Hematopoietic multipotent progenitor cell treated with erythropoietin and hydrocortisone succinate and interleukin-3 and kit ligand, for 6 days (in vitro differentiated cells): ENCODE results near the gene NOXO1.

Source experiments
- DNase-seq: peaks from one replicate; pipeline ENCODE4 v3.0.0-alpha.2; 2015

NOXO1 gene

DNA sequence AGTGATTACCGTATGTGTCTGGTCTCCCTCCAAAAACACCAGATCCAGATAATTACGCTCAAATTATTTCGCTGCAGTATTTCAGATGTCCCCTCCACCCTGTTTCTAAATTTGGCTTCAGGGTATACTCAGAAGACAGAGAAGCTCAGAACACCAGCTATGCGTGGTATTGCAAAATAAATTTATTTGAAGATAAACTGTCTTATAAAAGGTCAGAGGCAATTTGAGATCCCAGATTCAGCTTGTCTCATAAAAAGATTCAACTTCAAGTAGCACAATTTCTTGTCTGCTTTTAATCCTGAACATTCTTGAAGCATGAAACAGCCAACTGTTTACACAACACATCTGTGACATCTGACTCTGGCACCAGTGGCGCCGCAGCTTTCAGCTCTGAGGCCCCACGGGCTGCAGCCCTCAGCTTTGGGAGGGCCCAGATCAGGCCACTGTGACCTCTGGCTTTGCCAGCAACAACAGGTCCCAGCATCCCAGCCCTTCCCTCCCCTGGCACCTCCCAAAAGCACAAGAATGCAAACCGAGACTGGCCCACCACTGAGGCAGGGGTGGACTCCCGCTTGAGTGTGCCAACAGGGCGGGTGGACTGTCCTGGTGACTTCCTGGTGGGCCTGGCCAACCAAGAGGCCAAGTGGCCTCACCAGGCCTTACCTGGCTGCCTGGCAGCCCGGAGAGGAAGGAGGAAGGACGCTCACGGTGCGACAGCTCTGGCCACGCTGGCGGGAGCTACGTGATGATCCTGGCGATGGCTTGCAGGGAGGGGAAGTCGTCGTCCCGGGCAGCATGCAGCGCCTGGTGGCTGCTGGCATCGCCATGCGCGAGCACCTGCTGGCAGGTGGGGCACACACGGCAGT lies 16.5 kb upstream of the NOXO1 start:
- no peak for DNase-seq

DNA sequence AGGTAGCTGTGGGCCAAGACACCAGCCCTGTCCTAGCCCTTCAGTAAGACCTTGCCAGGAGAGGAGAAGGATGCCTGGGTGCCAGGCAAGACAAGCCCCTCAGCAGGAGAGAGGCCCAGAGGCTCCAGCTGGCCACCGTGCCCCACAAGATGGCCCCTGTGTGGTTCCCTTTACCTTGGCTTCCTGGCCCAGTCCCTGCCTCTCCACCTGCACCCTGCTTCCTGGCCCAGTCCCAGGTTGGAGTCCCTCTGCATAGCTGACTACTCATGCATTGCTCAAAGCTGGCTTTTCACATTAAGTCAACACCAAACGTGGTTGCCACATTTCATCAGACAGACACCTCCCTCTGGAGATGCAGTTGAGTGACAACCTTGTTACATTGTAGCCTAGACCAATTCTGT lies 12.5 kb upstream of the NOXO1 start:
- DNase-seq: no peak

DNA sequence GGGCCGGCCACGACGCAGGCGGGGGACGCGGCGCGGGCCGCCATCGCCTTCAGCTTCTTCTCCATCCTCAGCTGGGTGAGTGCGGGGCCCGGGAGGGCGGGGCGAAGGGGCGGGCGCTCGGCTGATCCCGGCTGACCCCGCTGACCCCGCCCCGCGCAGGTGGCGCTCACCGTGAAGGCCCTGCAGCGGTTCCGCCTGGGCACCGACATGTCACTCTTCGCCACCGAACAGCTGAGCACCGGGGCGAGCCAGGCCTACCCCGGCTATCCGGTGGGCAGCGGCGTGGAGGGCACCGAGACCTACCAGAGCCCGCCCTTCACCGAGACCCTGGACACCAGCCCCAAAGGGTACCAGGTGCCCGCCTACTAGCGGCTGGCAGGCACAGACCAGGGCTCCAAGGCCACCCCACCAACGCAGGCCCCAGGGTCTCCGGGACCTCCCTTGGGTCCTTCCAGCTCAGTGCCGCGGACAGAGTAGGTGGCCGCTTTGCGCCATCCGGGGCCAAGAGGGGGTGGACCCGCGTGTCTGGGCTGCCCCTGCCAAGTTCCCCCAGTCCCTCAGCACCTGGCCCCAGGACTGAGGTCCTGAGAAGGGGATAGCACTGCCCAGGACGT lies 11.5 kb upstream of the NOXO1 start:
- DNase-seq: no peak

DNA sequence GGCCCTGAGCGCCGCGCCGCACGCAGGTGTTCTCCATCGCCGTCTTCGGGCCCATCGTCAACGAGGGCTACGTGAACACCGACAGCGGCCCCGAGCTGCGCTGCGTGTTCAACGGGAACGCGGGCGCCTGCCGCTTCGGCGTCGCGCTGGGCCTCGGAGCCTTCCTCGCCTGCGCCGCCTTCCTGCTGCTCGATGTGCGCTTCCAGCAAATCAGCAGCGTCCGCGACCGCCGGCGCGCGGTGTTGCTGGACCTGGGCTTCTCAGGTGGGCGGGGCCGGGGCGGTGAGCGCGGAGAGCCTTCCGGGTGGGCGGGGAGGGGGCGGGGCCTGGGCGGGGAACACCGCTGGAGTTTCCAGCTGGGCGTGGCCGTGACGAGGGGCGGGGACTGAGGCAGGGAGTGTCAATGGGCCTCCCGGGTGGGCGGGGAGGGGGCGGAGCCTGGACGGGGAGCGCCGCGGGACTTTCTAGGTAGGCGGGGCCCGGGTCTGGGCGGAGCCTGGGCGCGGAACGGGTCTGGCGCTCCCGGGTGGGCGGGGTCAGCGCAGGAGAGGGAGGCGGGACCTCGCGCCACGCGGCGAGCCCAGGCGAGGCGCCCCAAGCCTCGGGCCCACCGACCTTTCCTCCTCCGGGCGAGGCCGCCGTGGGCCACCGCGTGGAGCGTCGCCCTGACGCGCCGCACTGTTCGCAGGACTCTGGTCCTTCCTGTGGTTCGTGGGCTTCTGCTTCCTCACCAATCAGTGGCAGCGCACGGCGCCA lies 10.9 kb upstream of the NOXO1 start:
- DNase-seq: peak; percentile 96

DNA sequence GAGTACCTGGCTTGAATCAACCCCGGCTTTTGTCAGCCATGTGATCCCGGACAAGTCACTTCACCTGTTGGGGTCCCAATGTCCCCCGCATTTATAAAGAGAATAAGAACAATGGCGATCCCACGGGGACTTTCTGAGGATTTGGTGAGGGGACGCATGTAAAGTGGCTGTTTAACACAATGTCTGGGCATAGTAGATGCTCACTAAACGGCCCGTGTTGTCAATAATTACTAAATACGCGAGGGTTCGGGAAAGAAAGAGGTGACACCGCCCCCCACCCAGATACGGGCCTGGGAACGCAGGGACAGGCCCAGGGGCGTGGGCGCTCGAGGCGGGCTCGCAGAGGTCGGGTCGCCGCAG lies 10.3 kb upstream of the NOXO1 start:
- no peak for DNase-seq

DNA sequence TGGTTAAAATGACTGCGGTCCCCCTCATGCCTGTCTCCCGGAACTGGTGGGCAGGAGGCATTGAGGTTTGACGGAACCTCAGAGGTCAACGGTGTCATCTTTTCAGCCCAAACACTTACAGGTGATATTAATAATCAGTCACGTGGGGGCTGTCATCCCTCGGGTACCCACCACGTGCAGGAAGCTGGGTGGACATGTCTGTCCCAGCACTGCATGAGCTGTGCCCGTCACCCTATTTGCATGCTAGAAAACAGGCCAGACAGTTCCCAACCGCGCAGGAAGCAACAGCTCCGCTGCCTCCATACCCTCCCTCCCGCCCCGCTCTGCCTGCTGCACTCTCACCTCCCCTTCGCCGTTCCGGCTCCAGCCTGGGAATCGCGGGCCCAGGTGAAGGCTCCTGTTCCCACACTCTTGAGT lies 9.9 kb upstream of the NOXO1 start:
- DNase-seq: peak; percentile 29

DNA sequence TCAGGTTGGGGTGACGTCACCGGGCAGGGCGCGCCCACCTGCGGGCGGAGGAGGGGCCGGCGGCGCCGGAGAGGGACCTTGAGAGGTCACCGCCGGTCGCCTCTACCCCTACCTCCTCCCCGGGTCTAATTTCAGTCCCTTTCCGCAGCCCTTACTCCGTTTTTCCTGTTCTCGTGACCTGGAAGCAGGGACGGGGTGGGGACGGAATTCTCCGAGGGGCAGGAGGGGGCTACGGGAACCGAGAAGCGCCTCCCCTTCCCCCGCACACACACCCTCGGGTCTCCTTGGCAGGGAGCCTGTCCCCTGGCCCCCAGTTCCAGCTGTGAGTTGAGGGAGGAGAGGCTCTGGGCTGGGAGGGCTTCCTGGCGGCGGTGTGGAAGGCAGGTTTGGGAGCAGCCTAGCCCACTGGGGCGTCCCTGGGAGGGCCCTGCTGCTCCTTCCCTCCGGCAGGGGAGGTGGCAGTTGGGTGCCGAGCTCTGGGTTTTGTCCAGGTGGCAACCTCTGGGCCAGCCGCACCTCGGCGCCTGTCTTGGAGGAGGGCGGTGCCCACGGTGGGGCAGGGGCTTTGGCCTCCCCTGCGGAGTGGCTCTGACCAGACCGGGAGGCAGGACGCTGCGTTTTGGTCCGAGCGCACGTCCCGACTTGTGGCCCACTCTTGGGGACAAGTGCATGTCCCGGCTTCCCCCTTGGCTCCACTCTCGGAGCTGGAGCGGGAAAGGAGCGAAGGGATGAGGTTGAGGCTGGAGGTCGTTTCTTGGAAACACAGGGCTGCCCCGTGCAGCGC lies 9.3 kb upstream of the NOXO1 start:
- DNase-seq: no peak

DNA sequence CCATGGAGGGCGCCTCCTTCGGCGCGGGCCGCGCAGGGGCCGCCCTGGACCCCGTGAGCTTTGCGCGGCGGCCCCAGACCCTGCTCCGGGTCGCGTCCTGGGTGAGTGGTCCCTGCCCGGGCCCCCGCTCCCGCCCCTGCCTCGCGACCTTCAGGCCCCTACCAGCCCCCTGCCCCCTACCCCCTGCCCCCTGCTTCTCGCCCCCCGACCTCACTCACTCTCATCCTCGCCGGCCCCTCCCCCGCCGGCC lies 8.8 kb upstream of the NOXO1 start:
- DNase-seq: no peak

DNA sequence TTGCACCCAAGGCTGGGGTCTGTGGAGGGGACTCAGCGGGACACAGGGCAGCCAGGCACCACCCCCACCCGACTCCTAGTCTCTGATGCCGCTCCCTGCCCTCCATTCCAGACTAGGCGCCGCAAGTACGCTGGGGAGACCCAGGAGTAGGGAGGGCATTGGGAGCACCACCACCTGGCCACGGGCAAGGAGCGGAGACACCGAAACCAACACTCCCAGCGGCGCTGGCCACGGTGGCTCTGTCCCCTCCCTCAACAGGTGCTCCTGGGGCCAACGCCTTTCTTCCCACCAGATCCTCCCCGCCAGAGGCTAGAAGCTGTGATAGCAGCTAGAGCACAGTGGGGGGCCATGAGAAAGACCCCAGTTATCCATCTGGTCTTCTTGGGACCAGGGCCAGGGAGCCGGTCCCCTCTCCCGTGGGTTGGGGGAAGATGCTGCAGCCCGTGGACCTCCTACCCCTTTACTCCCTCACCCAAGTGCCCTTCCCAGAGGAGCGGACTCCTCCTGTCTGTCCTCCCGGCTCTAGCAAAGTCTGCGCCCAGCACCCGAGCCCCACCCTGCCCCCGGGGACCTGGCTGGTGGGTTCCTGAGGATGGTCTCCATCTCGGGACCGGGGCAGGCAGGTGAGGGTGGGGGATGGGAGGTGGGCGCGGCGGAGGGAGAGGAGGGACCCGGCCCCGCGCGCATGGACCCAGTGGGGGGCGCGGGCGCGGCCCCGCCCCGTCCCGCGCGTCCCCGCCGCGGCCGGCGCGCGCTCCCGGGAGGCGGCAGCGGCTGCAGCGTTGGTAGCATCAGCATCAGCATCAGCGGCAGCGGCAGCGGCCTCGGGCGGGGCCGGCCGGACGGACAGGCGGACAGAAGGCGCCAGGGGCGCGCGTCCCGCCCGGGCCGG lies 8.2 kb upstream of the NOXO1 start, which contains the start of gene SYNGR3:
TSS of gene SYNGR3 (plus strand) at position 762 of the 892 bp plus-strand sequence. CDS start 133 bp downstream, outside the sequence.
- no peak for DNase-seq

DNA sequence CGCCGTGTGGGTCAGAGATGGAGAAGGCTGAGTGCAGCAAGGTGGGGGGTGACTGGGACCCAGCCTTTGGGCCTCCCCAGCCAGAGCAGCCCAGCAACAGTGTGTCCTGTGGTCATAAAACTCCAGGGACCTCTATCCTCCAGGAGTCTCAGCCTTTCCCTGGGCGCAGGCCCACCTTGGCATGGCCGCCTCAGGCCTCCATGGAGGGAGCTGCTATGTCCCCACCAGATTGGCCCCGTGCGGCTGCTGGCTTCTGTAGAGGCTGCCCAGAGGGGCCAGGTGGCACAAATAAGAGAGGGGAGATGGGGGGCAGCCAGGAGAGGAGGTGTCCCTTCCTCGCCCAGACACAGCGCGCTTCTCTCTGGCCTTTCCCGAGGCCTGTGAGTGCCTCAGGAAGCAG lies 5.9 kb upstream of the NOXO1 start:
- no peak for DNase-seq

DNA sequence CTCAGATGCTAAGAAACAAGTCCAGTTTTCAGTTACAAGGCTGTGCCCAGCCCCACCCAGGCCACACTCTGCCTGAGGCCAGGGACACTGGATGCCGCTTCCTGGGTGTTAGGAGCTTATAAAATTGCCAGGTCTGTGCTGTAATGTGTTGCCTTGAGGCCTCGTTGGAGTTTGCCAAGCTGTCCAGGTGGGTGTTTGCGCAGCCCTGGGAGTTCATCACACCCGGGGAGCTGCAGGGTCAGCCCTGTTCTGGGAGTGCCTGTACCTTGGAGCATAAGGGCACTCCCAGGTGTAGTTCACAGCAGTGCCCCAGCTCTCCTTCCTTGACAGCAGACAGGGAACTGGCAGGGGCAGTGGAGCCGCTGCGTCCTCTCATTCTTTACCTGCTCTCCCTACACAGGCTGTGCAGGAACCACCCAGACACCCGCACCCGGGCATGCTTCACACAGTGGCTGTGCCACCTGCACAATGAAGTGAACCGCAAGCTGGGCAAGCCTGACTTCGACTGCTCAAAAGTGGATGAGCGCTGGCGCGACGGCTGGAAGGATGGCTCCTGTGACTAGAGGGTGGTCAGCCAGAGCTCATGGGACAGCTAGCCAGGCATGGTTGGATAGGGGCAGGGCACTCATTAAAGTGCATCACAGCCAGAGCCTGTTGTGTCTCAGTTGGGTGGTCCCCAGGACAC lies 4.3 kb upstream of the NOXO1 start:
- no peak for DNase-seq

DNA sequence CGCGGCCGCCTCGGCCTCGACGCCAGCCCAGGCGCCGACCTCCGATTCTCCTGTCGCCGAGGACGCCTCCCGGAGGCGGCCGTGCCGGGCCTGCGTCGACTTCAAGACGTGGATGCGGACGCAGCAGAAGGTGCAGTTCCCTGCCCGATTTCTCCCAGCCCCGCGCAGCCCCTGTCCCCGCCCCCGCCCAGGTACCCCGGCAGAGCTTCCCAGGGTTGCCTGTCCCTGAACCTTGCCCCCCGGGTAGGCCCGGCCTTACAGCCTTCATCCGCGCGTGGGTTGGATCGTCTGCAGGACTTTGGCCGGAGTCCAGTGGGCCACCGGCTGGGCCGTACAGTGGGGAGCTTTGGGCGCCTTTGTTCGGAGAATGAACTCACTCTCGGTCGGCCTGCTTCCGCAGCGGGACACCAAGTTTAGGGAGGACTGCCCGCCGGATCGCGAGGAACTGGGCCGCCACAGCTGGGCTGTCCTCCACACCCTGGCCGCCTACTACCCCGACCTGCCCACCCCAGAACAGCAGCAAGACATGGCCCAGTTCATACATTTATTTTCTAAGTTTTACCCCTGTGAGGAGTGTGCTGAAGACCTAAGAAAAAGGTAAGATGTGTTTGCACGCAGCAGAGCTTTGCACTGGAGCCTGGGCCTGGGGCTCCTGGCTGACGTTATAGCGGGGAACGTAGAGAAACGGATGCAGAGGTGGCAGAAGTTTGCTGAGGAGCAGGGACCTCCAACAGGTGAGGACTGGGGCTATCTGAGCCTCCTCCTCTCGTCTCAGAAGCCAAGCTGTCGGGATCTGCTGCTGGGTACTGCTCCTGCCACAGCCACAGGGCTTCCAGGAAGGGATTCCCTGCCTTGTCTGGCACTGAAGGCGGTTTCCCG lies 3.3 kb upstream of the NOXO1 start:
- peak; percentile 49 for DNase-seq

DNA sequence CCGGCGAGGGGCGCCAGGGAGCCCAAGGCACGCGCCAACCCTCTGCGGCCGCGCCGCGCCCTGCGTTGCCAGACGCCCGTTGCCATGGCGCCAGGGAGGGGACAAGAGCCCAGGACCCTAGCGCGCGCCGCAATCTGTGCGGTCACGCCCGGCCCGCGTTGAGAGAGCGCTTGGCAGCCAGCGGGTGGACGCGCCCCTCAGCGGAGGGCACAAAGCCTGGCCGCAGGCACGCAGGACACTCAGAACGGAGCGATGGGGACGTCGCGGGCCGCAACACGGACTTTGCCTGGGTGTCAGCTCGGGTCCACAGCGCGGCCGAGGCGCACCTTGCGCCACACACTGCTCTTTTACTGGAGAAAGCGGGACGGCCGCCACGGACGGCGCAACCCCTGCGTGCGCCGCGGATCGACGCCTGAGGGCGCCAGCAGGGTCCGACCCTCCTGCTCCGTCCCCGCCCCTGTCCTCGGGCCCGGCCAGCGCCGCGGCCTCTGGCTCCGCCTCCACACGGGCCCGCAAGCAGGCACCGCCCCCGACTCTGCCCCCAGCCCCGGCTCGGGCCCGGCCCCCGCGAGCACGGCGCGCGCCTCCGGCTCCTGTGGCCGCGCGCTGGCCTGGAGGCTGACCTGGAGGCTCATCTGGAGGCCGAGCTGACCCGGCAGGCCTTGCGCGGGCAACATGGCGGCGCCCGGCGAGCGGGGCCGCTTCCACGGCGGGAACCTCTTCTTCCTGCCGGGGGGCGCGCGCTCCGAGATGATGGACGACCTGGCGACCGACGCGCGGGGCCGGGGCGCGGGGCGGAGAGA lies 2.5 kb upstream of the NOXO1 start, which contains the start of gene GFER:
TSS of gene GFER (plus strand) at position 650 of the 803 bp plus-strand sequence. CDS start at position 676, 26 bp downstream.
- peak; percentile 89 for DNase-seq

DNA sequence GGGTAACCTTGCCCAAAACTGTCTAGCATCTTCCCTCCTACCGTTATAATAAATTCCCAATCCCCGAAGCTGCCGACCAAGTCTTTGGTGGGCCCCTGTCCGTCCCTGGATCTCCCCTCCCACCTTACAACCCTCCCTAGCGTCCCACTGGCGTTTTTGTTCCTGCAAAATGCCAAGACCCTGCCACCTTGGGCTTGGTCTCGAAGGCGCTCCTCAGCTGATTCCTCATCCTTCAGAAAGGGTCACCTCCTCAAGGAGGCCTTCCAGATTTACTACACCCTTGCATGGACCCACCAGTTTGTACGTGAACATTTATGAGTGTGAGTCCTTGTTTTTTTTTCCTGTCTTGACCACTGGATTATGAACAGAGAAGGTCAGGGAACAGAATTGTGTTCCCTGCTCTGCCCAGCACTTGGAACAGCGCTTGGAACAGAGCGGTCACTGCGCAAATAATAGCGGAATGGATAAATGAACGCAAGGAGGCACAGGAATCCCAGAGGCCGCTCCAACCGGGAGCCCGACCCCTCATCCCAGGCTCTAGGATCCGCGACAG lies 1.8 kb upstream of the NOXO1 start:
- DNase-seq: no peak

DNA sequence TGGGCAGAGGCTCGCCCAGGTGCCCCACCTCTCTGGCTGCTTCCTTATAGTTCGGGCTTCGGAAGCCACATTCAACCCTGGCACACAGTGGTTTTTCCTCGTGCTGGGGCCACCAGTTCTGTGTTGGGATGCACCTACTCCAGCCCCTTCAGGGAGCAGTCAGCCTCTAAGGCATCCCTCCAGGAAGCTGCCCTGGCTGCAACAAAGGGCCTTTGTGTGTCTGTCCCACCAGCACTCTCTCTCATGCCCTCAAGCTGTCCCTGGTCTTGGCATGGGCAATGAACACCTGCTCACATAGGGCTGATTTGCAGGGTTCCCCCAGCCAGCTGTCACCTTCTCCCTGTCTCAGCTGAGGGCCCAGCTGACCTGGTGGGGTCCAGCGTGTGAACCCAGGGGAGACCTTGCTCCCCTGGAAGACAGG lies 754 bp upstream of the NOXO1 start:
- DNase-seq: no peak

DNA sequence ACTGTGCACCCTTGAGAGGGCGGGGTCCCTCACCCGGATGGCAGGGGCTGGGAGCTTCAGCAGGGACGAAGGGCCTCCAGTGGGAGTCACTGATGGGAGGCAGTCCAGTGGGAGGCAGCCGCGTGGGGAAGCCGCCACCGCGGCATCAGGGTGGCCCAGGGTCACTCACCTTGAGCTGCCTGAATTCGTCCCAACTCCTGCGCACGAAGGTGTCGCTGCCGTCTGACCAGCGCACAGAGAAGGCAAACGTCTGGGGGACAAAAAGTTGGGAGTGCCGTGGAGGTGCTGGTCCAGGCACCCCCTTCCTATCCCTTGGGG lies 540 bp downstream of the NOXO1 start:
- no peak for DNase-seq

DNA sequence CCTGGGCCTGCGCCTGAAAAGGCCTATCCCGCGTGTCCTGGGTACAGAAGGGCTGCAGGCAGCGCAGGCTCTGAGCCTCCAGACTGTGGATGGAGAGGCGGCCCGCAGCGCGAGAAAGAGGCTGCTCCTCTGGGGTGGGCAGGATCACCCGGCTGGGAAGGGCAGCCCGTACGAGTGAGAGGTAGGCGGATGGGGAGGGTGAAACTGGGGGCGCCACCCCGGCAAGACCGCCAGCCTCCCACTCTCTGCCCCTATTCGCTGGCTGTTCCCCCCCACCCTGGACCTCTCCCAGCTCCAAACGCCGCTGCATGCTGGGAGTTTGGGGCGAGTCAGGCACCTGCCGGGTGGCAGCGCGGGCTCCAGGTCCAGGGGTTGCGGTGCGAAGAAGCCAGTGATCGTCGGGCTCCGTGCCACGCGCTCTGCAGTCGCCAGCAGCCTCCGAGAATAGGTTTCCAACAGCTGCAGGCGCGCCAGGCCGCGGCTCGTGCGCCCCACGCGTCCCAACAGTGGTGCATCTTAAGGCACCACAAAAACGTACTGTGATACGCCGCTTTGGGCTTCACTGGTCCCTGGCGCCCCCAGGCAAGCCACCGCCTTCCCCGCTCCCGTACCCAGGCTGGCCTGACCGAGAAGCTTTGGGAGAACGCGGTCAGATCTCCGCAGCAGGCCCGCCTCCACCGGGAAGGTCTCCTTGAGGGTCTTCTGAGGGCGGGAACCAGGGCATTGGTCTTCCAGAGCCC lies 1.1 kb downstream of the NOXO1 start:
- peak; percentile 38 for DNase-seq

DNA sequence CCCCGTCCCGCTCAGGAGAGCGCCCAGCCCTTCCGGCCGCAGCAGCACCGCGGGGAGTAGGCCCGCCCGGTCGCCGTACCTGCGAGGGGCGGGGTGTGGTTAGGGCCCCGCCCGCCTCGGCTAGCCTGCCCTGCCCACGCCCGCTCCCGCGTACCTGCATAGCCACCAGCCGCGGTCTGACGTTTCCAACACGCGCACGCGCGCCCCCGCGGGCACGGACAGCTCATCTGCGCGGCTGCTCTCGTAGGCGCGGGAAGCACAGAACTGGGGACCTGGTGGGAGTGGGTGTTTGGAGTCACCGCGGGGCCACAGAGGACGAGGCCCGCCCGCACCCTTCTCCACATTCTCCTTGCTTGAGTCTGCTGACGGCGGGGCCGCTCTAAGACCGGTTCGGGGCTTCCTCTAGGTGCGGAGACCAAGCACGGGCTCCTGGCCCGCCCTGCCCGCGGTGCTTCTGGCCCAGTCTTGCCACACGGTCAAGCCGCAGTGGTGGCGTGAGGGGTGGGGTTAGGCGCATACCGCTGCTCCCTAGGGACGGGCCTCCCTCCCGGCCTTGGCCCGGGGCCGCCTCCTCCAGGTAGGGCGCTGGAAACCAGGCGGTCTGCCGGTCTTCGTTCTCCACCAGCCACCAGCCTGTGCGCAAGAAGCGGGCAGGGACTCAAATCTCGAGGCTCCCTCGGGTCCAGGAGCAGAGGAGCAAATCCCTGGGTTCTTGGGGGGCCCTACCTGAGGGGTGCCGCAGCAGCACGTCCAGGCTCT lies 1.8 kb downstream of the NOXO1 start:
- no peak for DNase-seq
